Endothelial cell of umbilical vein (primary cell): ENCODE results near the gene HK1. TPM values are rescaled to one million over a fixed set of nuclear protein-coding genes. Genes with fewer than 3 reads are reported as not detected.

ENCODE experiments used
- BruUV-seq: library from RNA; stranded (reverse); fragments of 400-500 nt; replicated peaks from 2 replicates; lab custom pipeline; 2021; lab: Mats Ljungman, UMichigan
- CTCF ChIA-PET: fragments of 300-600, 350-600 bp; sonication (Branson Sonifier 250); formaldehyde crosslinking; loops from one replicate; lab custom pipeline; 2021; ENCODE audit warnings: antibody characterized with exemption, inconsistent platforms; lab: Charles Lee
- POLR2A ChIA-PET: fragments of 300-600, 350-600 bp; sonication (Branson Sonifier 250); formaldehyde crosslinking; loops from one replicate; lab custom pipeline; 2021; ENCODE audit warnings: antibody characterized with exemption, inconsistent platforms; lab: Charles Lee
- DNase-seq: peaks from one replicate; pipeline ENCODE4 v3.0.0-alpha.2; 2011; ENCODE audit warnings: low read depth, low spot score
- FAIRE-seq: peaks from 2 replicates; lab custom pipeline; 2011; peaks lifted over from hg19 to GRCh38; lab: Jason Lieb, UNC
- H2AFZ ChIP-seq: 2 replicates; pipeline ENCODE4 v1.6.0; 2012; ENCODE audit warnings: low read depth, low read length, control low read depth, inconsistent platforms
- H3K27ac ChIP-seq: 2 replicates; pipeline ENCODE4 v1.5.1; 2011; ENCODE audit warnings: low read depth, mild to moderate bottlenecking, control low read depth, low read length, moderate library complexity; ENCODE audit not compliant: insufficient read depth
- H3K27me3 ChIP-seq, 2 experiments: 2 replicates each; pipeline versions ENCODE4 v1.6.0 to v1.6.1; 2011; ENCODE audit warnings: low read length in 2 of 2, mixed read lengths in 1 of 2; ENCODE audit not compliant: control insufficient read depth in 2 of 2, insufficient read depth in 2 of 2
- H3K36me3 ChIP-seq, 2 experiments: 2 replicates in 1 of 2; 3 replicates in 1 of 2; pipeline ENCODE4 v1.5.1; 2011; ENCODE audit warnings: low read length in 2 of 2, mild to moderate bottlenecking in 1 of 2, moderate library complexity in 1 of 2; ENCODE audit not compliant: control insufficient read depth in 2 of 2, insufficient read depth in 2 of 2; ENCODE audit errors: extremely low read depth in 1 of 2
- H3K4me1 ChIP-seq: 3 replicates; pipeline ENCODE4 v1.5.1; 2011; ENCODE audit warnings: mild to moderate bottlenecking, low read length; ENCODE audit not compliant: control insufficient read depth, insufficient read depth; ENCODE audit errors: extremely low read depth
- H3K4me2 ChIP-seq: 2 replicates; pipeline ENCODE4 v1.6.1; 2011; ENCODE audit warnings: low read length, control low read depth, mixed read lengths; ENCODE audit not compliant: insufficient read depth
- H3K4me3 ChIP-seq, 3 experiments: fragments of 200-600 bp in 1 of 3; sonication (generic), shearing (Covaris generic) in 1 of 3; replicated peaks in 1 of 3; 2 replicates each; pipeline ENCODE4 v1.5.1; 2011 to 2016; ENCODE audit warnings: control low read depth in 3 of 3, low read length in 3 of 3, mild to moderate bottlenecking in 2 of 3, inconsistent platforms in 1 of 3, low read depth in 1 of 3, moderate library complexity in 1 of 3; ENCODE audit not compliant: insufficient read depth in 1 of 3
- H3K79me2 ChIP-seq: 2 replicates; pipeline ENCODE4 v1.6.0; 2012; ENCODE audit warnings: low read length, inconsistent platforms; ENCODE audit not compliant: control insufficient read depth, insufficient read depth
- H3K9ac ChIP-seq: replicated peaks from 2 replicates; pipeline ENCODE3; 2011; ENCODE audit warnings: low read length, control low read depth; ENCODE audit not compliant: insufficient read depth; ENCODE audit errors: extremely low read depth
- H3K9me1 ChIP-seq: replicated peaks from 3 replicates; pipeline ENCODE4 v1.6.0; 2011; ENCODE audit warnings: mild to moderate bottlenecking, low read length; ENCODE audit not compliant: control insufficient read depth, insufficient read depth; ENCODE audit errors: extremely low read depth
- H3K9me3 ChIP-seq: replicated peaks from 2 replicates; pipeline ENCODE4 v1.5.1; 2012; ENCODE audit warnings: low read length, inconsistent platforms; ENCODE audit not compliant: control insufficient read depth, insufficient read depth
- H4K20me1 ChIP-seq: replicated peaks from 2 replicates; pipeline ENCODE3; 2011; ENCODE audit warnings: mild to moderate bottlenecking, low read length; ENCODE audit not compliant: control insufficient read depth, insufficient read depth; ENCODE audit errors: extremely low read depth
- EZH2 ChIP-seq: IDR thresholded peaks from 2 replicates; pipeline ENCODE4 v1.6.1; 2012; ENCODE audit warnings: borderline replicate concordance, low read depth, mild to moderate bottlenecking, moderate library complexity, low read length, inconsistent platforms; ENCODE audit not compliant: severe bottlenecking
- FOS ChIP-seq: IDR thresholded peaks from 2 replicates; pipeline ENCODE4 v1.6.1; 2011; ENCODE audit warnings: mild to moderate bottlenecking, low read length, moderate library complexity, borderline replicate concordance; ENCODE audit not compliant: insufficient read depth
- GATA2 ChIP-seq: IDR thresholded peaks from 2 replicates; pipeline ENCODE4 v1.7.0; 2011; ENCODE audit warnings: low read depth, mild to moderate bottlenecking, moderate library complexity, mixed read lengths, low read length; ENCODE audit not compliant: insufficient read length, insufficient read depth
- JUN ChIP-seq: IDR thresholded peaks from 2 replicates; pipeline ENCODE4 v1.6.1; 2011; ENCODE audit warnings: borderline replicate concordance, low read depth; ENCODE audit not compliant: insufficient read length, insufficient read depth
- MYC ChIP-seq: IDR thresholded peaks from one replicate; pipeline ENCODE4 v1.6.1; 2011; ENCODE audit warnings: mild to moderate bottlenecking, low read depth, low read length
- POLR2A ChIP-seq: IDR thresholded peaks from 2 replicates; pipeline ENCODE4 v1.6.1; 2012; ENCODE audit warnings: low read depth, mild to moderate bottlenecking, control low read depth, low read length
- POLR2AphosphoS5 ChIP-seq: IDR thresholded peaks from 2 replicates; pipeline ENCODE4 v1.6.1; 2012; ENCODE audit warnings: low read depth, mild to moderate bottlenecking, control low read depth, low read length, moderate library complexity; ENCODE audit not compliant: insufficient read depth
- dilution Hi-C: fragments of 300-500 bp; cut with MboI; formaldehyde crosslinking; loops from one replicate; pipeline ENCODE4 v1.15.0; 2019; ENCODE audit warnings: low sequenced_read_pairs; ENCODE audit not compliant: extremely low pct_ligation_motif_present
- intact Hi-C: fragments of 100-400 bp; cut with micrococcal nuclease; formaldehyde crosslinking; loops from one replicate; pipeline ENCODE4 v1.10.0; 2022
- polyA plus RNA-seq, 4 experiments: library from polyadenylated mRNA; depleted of rRNA in 3 of 4; stranded (reverse) in 3 of 4; unstranded in 1 of 4; fragments of >200 nt; gene quantifications; 2 replicates each; pipeline versions ENCODE4 v1.2.1 to v1.2.3, GENCODE V29; 2011 to 2012; ENCODE audit warnings: missing spikeins in 1 of 4
- total RNA-seq: library from RNA; stranded (reverse); gene quantifications from 2 replicates; pipeline ENCODE4 v1.2.3, GENCODE V29; 2021
- TF ChIP-seq, protein P1 (sequence below): IDR thresholded peaks from 2 replicates; pipeline ENCODE4 v1.6.1; 2011; ENCODE audit not compliant: insufficient read depth, insufficient read length
- TF ChIP-seq, protein P2 (sequence below), 2 donors: IDR thresholded peaks; 1 replicate in 1 of 2; 2 replicates in 1 of 2; pipeline ENCODE4 v1.5.1; 2011; ENCODE audit warnings: low read length in 2 of 2, mild to moderate bottlenecking in 2 of 2, moderate library complexity in 2 of 2, control low read depth in 1 of 2, inconsistent platforms in 1 of 2, low read depth in 1 of 2; ENCODE audit not compliant: insufficient read depth in 1 of 2; ENCODE audit errors: extremely low read depth in 1 of 2

HK1 gene
- total and polyA plus RNA-seq, 2 donors (not counting 3 experiments of a cell fraction or from before 2014, with no cell fraction given): 50.8 to 121 TPM

DNA sequence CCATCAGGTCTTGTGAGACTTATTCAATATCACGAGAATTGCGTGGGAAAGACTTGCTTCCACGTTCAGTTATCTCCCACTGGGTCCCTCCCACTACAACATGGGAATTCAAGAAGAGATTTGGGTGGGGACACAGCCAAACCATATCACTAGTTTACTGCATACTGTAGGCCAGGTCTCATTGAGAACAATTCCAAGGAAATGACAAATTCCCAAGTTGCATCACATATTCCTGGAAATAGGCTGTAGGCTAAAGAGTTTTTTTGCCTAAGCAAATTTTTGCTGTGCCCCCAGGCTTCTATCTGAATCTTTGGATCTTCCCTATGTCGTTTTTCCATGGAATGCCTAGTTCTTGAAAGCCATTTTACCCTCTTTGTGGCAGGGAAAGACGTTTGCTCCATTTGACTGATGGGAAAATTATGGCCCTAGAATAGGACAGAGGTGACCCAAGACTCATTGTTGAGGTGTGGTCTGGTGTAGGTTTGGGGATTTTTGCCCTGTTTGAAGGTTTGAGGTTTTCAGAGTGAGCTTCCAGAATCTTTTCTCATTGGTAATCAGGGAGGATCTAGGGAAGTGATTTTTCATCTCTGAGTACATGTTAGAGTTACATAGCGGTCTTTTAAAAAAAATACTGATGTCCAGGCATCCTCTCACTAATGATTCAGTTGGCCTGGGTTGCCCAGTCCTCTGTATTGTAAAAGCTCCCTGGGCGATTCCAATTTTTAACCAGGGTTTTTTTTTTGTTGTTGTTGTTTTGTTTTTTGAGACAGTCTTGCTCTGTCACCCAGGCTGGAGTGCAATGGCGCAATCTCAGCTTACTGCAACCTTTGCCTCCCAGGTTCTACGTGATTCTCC is 94.1 kb downstream of the HK1 start:
- no peaks in the 10 kb centered on the region for H3K9me1 ChIP-seq
- no peak for FAIRE-seq
- H4K20me1 ChIP-seq: no peaks in the 10 kb centered on the region
- H3K9ac ChIP-seq: no peak overlapping the region
- no peaks in the 10 kb centered on the region for H3K79me2 ChIP-seq
- no peak for DNase-seq
- H3K9me3 ChIP-seq: no peaks in the 10 kb centered on the region
- no peak overlapping the region for H2AFZ ChIP-seq
- TF ChIP-seq GATA2 (no peak), POLR2A (no peak), FOS (no peak), EZH2 (no peak), JUN (no peak), MYC (no peak), POLR2AphosphoS5 (no peak)
- TF ChIP-seq, protein P1, sequence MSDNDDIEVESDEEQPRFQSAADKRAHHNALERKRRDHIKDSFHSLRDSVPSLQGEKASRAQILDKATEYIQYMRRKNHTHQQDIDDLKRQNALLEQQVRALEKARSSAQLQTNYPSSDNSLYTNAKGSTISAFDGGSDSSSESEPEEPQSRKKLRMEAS: no peak
- TF ChIP-seq, protein P2, sequence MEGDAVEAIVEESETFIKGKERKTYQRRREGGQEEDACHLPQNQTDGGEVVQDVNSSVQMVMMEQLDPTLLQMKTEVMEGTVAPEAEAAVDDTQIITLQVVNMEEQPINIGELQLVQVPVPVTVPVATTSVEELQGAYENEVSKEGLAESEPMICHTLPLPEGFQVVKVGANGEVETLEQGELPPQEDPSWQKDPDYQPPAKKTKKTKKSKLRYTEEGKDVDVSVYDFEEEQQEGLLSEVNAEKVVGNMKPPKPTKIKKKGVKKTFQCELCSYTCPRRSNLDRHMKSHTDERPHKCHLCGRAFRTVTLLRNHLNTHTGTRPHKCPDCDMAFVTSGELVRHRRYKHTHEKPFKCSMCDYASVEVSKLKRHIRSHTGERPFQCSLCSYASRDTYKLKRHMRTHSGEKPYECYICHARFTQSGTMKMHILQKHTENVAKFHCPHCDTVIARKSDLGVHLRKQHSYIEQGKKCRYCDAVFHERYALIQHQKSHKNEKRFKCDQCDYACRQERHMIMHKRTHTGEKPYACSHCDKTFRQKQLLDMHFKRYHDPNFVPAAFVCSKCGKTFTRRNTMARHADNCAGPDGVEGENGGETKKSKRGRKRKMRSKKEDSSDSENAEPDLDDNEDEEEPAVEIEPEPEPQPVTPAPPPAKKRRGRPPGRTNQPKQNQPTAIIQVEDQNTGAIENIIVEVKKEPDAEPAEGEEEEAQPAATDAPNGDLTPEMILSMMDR (IDR thresholded peaks at IDR 0.05; ENCODE audit: extremely low read depth in 1 of 2, insufficient read depth in 1 of 2, low read depth in 1 of 2, low read length in 2 of 2): no peak
- intact Hi-C loops (no loop called here), dilution Hi-C loops (no loop called here)
- no peak overlapping the region for H3K4me3 ChIP-seq
- H3K27me3 ChIP-seq: no peaks in the 10 kb centered on the region
- ChIA-PET POLR2A (no interaction called here), CTCF (no interaction called here)
- BruUV-seq: no TSS peak
- no peak overlapping the region for H3K4me2 ChIP-seq
- H3K27ac ChIP-seq: no peak overlapping the region
- peaks cover 10% of the 10 kb centered on the region for H3K4me1 ChIP-seq
- peaks cover 5 to 18% of the 10 kb centered on the region in 2 experiments for H3K36me3 ChIP-seq
